ENCODE data around the gene BOK.

DNA sequence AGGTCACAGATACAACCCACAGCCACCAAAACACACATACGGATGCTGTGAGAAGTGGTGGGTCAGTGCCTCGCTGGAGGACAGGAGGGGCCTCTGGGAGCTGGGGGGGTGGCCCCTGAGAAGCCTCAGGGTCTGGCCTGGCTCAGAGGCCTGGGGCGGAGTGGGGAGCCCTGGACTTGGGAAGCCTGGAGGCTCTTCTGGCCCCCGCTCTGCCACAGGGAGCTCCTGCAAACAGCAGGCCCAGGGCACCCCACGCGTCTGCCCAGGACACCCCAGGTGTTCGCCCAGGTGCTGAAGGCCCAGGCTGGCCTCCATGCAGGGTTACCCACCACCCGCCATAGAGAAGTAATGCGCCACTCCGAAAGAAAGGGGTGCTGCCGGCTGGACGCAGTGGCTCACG lies 52.5 kb downstream of the BOK start:
- TF ChIP-seq, protein P1, sequence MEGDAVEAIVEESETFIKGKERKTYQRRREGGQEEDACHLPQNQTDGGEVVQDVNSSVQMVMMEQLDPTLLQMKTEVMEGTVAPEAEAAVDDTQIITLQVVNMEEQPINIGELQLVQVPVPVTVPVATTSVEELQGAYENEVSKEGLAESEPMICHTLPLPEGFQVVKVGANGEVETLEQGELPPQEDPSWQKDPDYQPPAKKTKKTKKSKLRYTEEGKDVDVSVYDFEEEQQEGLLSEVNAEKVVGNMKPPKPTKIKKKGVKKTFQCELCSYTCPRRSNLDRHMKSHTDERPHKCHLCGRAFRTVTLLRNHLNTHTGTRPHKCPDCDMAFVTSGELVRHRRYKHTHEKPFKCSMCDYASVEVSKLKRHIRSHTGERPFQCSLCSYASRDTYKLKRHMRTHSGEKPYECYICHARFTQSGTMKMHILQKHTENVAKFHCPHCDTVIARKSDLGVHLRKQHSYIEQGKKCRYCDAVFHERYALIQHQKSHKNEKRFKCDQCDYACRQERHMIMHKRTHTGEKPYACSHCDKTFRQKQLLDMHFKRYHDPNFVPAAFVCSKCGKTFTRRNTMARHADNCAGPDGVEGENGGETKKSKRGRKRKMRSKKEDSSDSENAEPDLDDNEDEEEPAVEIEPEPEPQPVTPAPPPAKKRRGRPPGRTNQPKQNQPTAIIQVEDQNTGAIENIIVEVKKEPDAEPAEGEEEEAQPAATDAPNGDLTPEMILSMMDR (IDR thresholded peaks at IDR 0.05; ENCODE audit: extremely low read depth in 1 of 2, insufficient read depth in 1 of 2, low read depth in 1 of 2, low read length in 2 of 2): no peak
- TF ChIP-seq EZH2 (IDR thresholded peaks at IDR 0.05; ENCODE audit: borderline replicate concordance, low read depth, low read length, severe bottlenecking) (no peak), POLR2A (IDR thresholded peaks at IDR 0.05; ENCODE audit: low read depth, low read length) (no peak), POLR2AphosphoS5 (IDR thresholded peaks at IDR 0.05; ENCODE audit: insufficient read depth, low read depth, low read length) (no peak), JUN (IDR thresholded peaks at IDR 0.05; ENCODE audit: borderline replicate concordance, insufficient read depth, insufficient read length, low read depth) (no peak)
